IMR-90 (cell line): Measurements from ENCODE around the gene CNNM1. TPM values are rescaled to one million over a fixed set of nuclear protein-coding genes. Genes with fewer than 3 reads are reported as not detected.

Experiments used
- ATAC-seq: fragments of 200-7000 bp; cut with Tn5 transposase; 2 replicates; pipeline ENCODE4 v1.9.1; 2020; ENCODE audit warnings: low read depth, mild to moderate bottlenecking, moderate library complexity
- BruUV-seq: library from RNA; stranded (reverse); fragments of 400-500 nt; replicated peaks from 2 replicates; lab custom pipeline; 2021; lab: Mats Ljungman, UMichigan
- CTCF ChIA-PET: fragments of 300-600 bp; formaldehyde crosslinking; extraction: SDS; loops from one replicate; lab custom pipeline; 2021; ENCODE audit warnings: antibody characterized with exemption; lab: Yijun Ruan, JAX
- POLR2A ChIA-PET: fragments of 300-600 bp; sonication (Branson Sonifier 250); formaldehyde crosslinking; loops from one replicate; lab custom pipeline; 2022; ENCODE audit warnings: antibody characterized with exemption; ENCODE audit not compliant: unreplicated experiment; lab: Charles Lee
- DNase-seq: peaks from one replicate; pipeline ENCODE4 v3.0.0; 2013
- H2AFZ ChIP-seq: replicated peaks from 2 replicates; pipeline ENCODE3; 2013; ENCODE audit warnings: low read length, mild to moderate bottlenecking; ENCODE audit not compliant: poor library complexity
- H2AK5ac ChIP-seq: 2 replicates; pipeline ENCODE4 v1.6.1; 2013; ENCODE audit warnings: low read depth, low read length, inconsistent platforms
- H2AK9ac ChIP-seq: replicated peaks from 2 replicates; pipeline ENCODE3; 2013; ENCODE audit warnings: mild to moderate bottlenecking, low read depth, low read length, moderate library complexity; ENCODE audit not compliant: poor library complexity
- H2BK120ac ChIP-seq: 2 replicates; pipeline ENCODE4 v1.6.1; 2013; ENCODE audit warnings: low read depth, low read length, inconsistent platforms
- H2BK15ac ChIP-seq: 3 replicates; pipeline ENCODE4 v1.6.1; 2013; ENCODE audit warnings: low read depth, low read length, inconsistent platforms
- H2BK20ac ChIP-seq: 2 replicates; pipeline ENCODE4 v1.6.1; 2013; ENCODE audit warnings: low read depth, mild to moderate bottlenecking, inconsistent platforms, low read length, moderate library complexity
- H2BK5ac ChIP-seq: 2 replicates; pipeline ENCODE4 v1.6.1; 2013; ENCODE audit warnings: mild to moderate bottlenecking, low read depth, low read length, inconsistent platforms; ENCODE audit not compliant: poor library complexity, severe bottlenecking
- H3K14ac ChIP-seq: replicated peaks from 2 replicates; pipeline ENCODE4 v1.6.1; 2013; ENCODE audit warnings: low read depth, low read length, inconsistent platforms
- H3K18ac ChIP-seq: 2 replicates; pipeline ENCODE4 v1.6.1; 2013; ENCODE audit warnings: low read depth, low read length, control low read depth
- H3K23ac ChIP-seq: 2 replicates; pipeline ENCODE4 v1.6.1; 2013; ENCODE audit warnings: low read depth, low read length, inconsistent platforms
- H3K27ac ChIP-seq: 2 replicates; pipeline ENCODE4 v1.5.1; 2013; ENCODE audit warnings: mild to moderate bottlenecking, control low read depth, low read length; ENCODE audit not compliant: insufficient read depth
- H3K27me3 ChIP-seq: 2 replicates; pipeline ENCODE4 v1.6.1; 2013; ENCODE audit warnings: low read length; ENCODE audit not compliant: control insufficient read depth, insufficient read depth
- H3K36me3 ChIP-seq: 2 replicates; pipeline ENCODE4 v1.6.1; 2013; ENCODE audit warnings: low read length, mixed read lengths; ENCODE audit not compliant: control insufficient read depth, insufficient read depth
- H3K4ac ChIP-seq: 2 replicates; pipeline ENCODE4 v1.6.1; 2013; ENCODE audit warnings: low read depth, low read length, inconsistent platforms
- H3K4me1 ChIP-seq: 2 replicates; pipeline ENCODE4 v1.6.1; 2013; ENCODE audit warnings: low read length, mixed read lengths; ENCODE audit not compliant: control insufficient read depth, insufficient read depth
- H3K4me2 ChIP-seq: 2 replicates; pipeline ENCODE4 v1.6.1; 2013; ENCODE audit warnings: low read depth, mild to moderate bottlenecking, control low read depth, low read length, moderate library complexity
- H3K4me3 ChIP-seq: 2 replicates; pipeline ENCODE4 v1.5.1; 2013; ENCODE audit warnings: low read depth, mild to moderate bottlenecking, control low read depth, low read length, moderate library complexity; ENCODE audit not compliant: insufficient read depth
- H3K56ac ChIP-seq: 2 replicates; pipeline ENCODE4 v1.6.1; 2013; ENCODE audit warnings: low read length, inconsistent platforms; ENCODE audit not compliant: insufficient read depth; ENCODE audit errors: extremely low read depth
- H3K79me1 ChIP-seq, 2 experiments: 2 replicates each; pipeline ENCODE4 v1.6.1; 2013; ENCODE audit warnings: low read length in 2 of 2, inconsistent platforms in 1 of 2, low read depth in 1 of 2
- H3K9ac ChIP-seq: 2 replicates; pipeline ENCODE4 v1.6.1; 2013; ENCODE audit warnings: low read depth, low read length, control low read depth
- H3K9me1 ChIP-seq: 2 replicates; pipeline ENCODE4 v1.6.1; 2013; ENCODE audit warnings: low read length, inconsistent platforms; ENCODE audit not compliant: insufficient read depth
- H3K9me3 ChIP-seq: 2 replicates; pipeline ENCODE4 v1.6.1; 2013; ENCODE audit warnings: low read length; ENCODE audit not compliant: control insufficient read depth, insufficient read depth
- H4K20me1 ChIP-seq: 2 replicates; pipeline ENCODE4 v1.6.1; 2013; ENCODE audit warnings: low read length, inconsistent platforms; ENCODE audit not compliant: insufficient read depth
- H4K5ac ChIP-seq: 2 replicates; pipeline ENCODE4 v1.6.1; 2013; ENCODE audit warnings: mild to moderate bottlenecking, low read depth, low read length, control low read depth
- H4K8ac ChIP-seq, 2 experiments: 2 replicates each; pipeline ENCODE4 v1.6.1; 2013; ENCODE audit warnings: low read depth in 2 of 2, low read length in 2 of 2, control low read depth in 1 of 2, inconsistent platforms in 1 of 2
- H4K91ac ChIP-seq: 2 replicates; pipeline ENCODE4 v1.6.1; 2013; ENCODE audit warnings: low read depth, low read length, inconsistent platforms; ENCODE audit not compliant: insufficient read depth
- CHD1 ChIP-seq: IDR thresholded peaks from 2 replicates; pipeline ENCODE4 v1.6.1; 2012; ENCODE audit warnings: low read depth, low read length, improper control_type of control experiment
- MAFK ChIP-seq: IDR thresholded peaks from 2 replicates; pipeline ENCODE4 v1.6.1; 2012; ENCODE audit warnings: low read depth, low read length, improper control_type of control experiment
- MAZ ChIP-seq: IDR thresholded peaks from 2 replicates; pipeline ENCODE4 v1.6.1; 2012; ENCODE audit warnings: low read depth, mild to moderate bottlenecking, low read length, improper control_type of control experiment, moderate library complexity, borderline replicate concordance
- NFE2L2 ChIP-seq: fragments of 150-350 bp; IDR thresholded peaks from 2 replicates; pipeline ENCODE4 v1.6.1; 2016; ENCODE audit warnings: low read depth, mild to moderate bottlenecking, low read length
- RAD21 ChIP-seq: IDR thresholded peaks from 2 replicates; pipeline ENCODE4 v1.6.1; 2012; ENCODE audit warnings: low read length, improper control_type of control experiment
- RCOR1 ChIP-seq: IDR thresholded peaks from 2 replicates; pipeline ENCODE4 v1.6.1; 2012; ENCODE audit warnings: mild to moderate bottlenecking, low read length, improper control_type of control experiment; ENCODE audit not compliant: insufficient replicate concordance
- RFX5 ChIP-seq: IDR thresholded peaks from 2 replicates; pipeline ENCODE4 v1.8.0; 2012; ENCODE audit warnings: low read depth, mild to moderate bottlenecking, low read length, moderate library complexity
- WGBS, 2 experiments: methylation state at CpG; one replicate each; pipeline versions ENCODE4 v1.1.5 to v1.1.7; 2013; ENCODE audit warnings: missing lambda C conversion rate in 2 of 2; ENCODE audit not compliant: insufficient read length in 1 of 2; ENCODE audit errors: extremely low coverage in 2 of 2; 5-methylcytosine and 5-hydroxymethylcytosine counted together
- dilution Hi-C: fragments of 300-500 bp; cut with HindIII; formaldehyde crosslinking; loops from one replicate; pipeline ENCODE4 v1.14.3; 2018; ENCODE audit warnings: low sequenced_read_pairs; ENCODE audit not compliant: unreplicated experiment
- in situ Hi-C: fragments of 300-500 bp; cut with MboI; formaldehyde crosslinking; loops from 3 replicates; pipeline ENCODE4 v1.14.3; 2019; ENCODE audit warnings: low sequenced_read_pairs, inconsistent platforms, mixed read lengths
- intact Hi-C: fragments of 100-400 bp; cut with micrococcal nuclease; formaldehyde crosslinking; loops from 2 replicates; pipeline ENCODE4 v1.10.0; 2022
- polyA plus RNA-seq, 3 experiments: library from polyadenylated mRNA; depleted of rRNA; stranded (reverse); fragments of >200 nt; gene quantifications; 2 replicates each; pipeline ENCODE4 v1.2.3, GENCODE V29; 2012; ENCODE audit warnings: low replicate concordance in 1 of 3
- total RNA-seq: library from RNA; depleted of rRNA; stranded (reverse); fragments of >200 nt; gene quantifications from 2 replicates; pipeline ENCODE4 v1.2.3, GENCODE V29; 2012
- TF ChIP-seq, protein P1 (sequence below): fragments of 150-350 bp; IDR thresholded peaks from 2 replicates; pipeline ENCODE4 v1.6.1; 2017; ENCODE audit warnings: mild to moderate bottlenecking, antibody characterized with exemption, low read length, low read depth
- TF ChIP-seq, protein P2 (sequence below): fragments of 150-350 bp; IDR thresholded peaks from 2 replicates; pipeline ENCODE4 v1.6.1; 2016; ENCODE audit warnings: low read depth, mild to moderate bottlenecking, low read length, moderate library complexity, borderline replicate concordance

CNNM1 gene
- total and polyA plus RNA-seq, 2 of the 4 experiments (the other 2 are of a cell fraction): 0.18 to 0.39 TPM

DNA sequence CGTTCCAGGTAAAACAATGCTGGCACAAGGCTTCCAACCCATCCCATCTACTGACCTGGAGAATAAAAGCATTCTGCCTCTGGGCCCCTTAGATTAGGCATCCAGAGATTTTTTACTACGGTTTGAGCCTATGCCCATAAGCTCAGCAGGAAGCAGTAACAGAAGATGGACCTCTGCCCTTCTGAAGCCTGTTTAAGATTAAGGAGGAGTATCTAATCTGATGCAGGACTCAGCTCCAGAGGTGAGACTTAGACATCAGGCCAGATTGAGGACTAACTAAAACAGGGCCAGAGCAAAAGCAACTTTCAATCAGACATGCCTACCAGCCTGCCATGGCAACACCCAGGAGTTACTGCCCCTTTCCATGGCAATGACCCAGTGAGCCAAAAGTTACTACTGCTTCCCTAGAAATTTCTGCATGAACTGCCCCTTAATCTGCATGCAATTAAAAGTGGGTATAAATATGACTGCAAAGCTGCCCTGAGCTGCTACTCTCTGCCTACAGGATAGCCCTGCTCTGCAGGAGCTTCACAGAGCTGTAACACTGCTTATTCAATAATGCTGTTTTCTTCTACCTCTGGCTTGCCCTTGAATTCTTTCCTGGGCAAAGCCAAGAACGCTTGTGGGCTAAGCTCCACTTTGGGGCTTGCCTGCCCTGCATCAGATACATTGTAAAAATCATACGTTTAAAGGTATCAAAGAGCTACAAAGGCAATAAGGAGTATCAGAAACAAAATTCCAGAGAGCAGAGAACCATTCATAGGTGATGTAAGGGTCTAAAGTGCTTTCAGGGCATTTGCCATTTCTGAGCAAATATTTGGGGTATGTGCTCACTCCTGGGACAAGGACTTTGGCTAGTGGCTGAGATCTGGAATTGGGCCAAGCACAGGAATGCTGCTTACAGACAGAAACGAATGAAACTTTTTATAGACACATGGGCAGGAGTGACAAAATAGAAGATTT is 25.0 kb upstream of the CNNM1 start:
- ChIA-PET POLR2A (no interaction called here), CTCF (interaction anchor here (0.6 kb wide), 1 partner anchor 1146 kb away, joined by 3 read pairs; no protein-coding TSS in a partner anchor)
- H4K5ac ChIP-seq: no peak overlapping the region
- no peak overlapping the region for H4K8ac ChIP-seq
- no peak overlapping the region for H2BK15ac ChIP-seq
- dilution Hi-C loops: no loop called here
- no peak overlapping the region for H3K14ac ChIP-seq
- WGBS, 2 experiments: no CpG with 5 or more reads among the region's 5 CpGs
- no peak overlapping the region for H3K4me2 ChIP-seq
- H3K23ac ChIP-seq: no peak overlapping the region
- H4K20me1 ChIP-seq: no peaks in the 10 kb centered on the region
- TF ChIP-seq, protein P1, sequence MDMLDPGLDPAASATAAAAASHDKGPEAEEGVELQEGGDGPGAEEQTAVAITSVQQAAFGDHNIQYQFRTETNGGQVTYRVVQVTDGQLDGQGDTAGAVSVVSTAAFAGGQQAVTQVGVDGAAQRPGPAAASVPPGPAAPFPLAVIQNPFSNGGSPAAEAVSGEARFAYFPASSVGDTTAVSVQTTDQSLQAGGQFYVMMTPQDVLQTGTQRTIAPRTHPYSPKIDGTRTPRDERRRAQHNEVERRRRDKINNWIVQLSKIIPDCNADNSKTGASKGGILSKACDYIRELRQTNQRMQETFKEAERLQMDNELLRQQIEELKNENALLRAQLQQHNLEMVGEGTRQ: no peak
- TF ChIP-seq CHD1: no peak
- TF ChIP-seq, protein P2, sequence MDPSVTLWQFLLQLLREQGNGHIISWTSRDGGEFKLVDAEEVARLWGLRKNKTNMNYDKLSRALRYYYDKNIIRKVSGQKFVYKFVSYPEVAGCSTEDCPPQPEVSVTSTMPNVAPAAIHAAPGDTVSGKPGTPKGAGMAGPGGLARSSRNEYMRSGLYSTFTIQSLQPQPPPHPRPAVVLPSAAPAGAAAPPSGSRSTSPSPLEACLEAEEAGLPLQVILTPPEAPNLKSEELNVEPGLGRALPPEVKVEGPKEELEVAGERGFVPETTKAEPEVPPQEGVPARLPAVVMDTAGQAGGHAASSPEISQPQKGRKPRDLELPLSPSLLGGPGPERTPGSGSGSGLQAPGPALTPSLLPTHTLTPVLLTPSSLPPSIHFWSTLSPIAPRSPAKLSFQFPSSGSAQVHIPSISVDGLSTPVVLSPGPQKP: no peak
- no peak for TF ChIP-seq NFE2L2
- no peak for TF ChIP-seq RCOR1
- no peak for TF ChIP-seq RFX5
- TF ChIP-seq MAZ: no peak
- TF ChIP-seq MAFK: no peak
- TF ChIP-seq RAD21: no peak
- DNase-seq (no peak), ATAC-seq (no peak)
- intact Hi-C loops: no loop called here
- no peak overlapping the region for H3K18ac ChIP-seq
- no peak overlapping the region for H3K4ac ChIP-seq
- no peaks in the 10 kb centered on the region for H3K27me3 ChIP-seq
- no peak overlapping the region for H2AFZ ChIP-seq
- no peaks in the 10 kb centered on the region for H3K4me1 ChIP-seq
- H3K9me3 ChIP-seq: no peaks in the 10 kb centered on the region
- no peaks in the 10 kb centered on the region for H3K9me1 ChIP-seq
- in situ Hi-C loops: no loop called here
- H3K36me3 ChIP-seq: no peaks in the 10 kb centered on the region
- no peak overlapping the region for H3K27ac ChIP-seq
- H3K79me1 ChIP-seq: no peaks in the 10 kb centered on the region
- no peak overlapping the region for H3K9ac ChIP-seq
- H2AK5ac ChIP-seq: no peak overlapping the region
- BruUV-seq: no TSS peak
- H2BK5ac ChIP-seq: no peak overlapping the region
- no peak overlapping the region for H2BK20ac ChIP-seq
- no peak overlapping the region for H4K91ac ChIP-seq
- no peak overlapping the region for H2BK120ac ChIP-seq
- H3K56ac ChIP-seq: no peak overlapping the region
- no peak overlapping the region for H2AK9ac ChIP-seq
- H3K4me3 ChIP-seq: no peak overlapping the region
